ENCODE measurements around the gene PRDM9.

DNA sequence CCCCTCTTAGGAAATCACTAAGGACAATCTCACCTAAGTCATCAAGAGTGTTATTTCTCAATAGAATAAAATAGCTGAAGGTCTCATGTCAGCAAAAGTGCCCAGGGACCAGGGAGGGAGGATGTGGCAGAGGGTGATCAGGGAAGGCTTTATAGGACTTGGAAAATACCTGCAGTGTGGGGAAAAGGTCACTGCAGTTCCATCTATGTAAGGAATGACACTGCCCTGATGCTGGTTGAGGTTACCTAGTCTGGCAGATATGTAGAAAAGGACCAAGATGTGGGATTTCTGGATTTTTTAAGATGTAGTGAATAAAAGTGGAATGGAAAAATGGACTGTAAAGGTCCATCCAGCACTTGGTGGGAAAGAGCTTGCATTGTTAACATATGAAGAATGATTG, 18.3 kb downstream of the PRDM9 start:
- TF ChIP-seq, protein P1, sequence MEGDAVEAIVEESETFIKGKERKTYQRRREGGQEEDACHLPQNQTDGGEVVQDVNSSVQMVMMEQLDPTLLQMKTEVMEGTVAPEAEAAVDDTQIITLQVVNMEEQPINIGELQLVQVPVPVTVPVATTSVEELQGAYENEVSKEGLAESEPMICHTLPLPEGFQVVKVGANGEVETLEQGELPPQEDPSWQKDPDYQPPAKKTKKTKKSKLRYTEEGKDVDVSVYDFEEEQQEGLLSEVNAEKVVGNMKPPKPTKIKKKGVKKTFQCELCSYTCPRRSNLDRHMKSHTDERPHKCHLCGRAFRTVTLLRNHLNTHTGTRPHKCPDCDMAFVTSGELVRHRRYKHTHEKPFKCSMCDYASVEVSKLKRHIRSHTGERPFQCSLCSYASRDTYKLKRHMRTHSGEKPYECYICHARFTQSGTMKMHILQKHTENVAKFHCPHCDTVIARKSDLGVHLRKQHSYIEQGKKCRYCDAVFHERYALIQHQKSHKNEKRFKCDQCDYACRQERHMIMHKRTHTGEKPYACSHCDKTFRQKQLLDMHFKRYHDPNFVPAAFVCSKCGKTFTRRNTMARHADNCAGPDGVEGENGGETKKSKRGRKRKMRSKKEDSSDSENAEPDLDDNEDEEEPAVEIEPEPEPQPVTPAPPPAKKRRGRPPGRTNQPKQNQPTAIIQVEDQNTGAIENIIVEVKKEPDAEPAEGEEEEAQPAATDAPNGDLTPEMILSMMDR (IDR thresholded peaks at IDR 0.05): no peak
- TF ChIP-seq POLR2A (IDR thresholded peaks at IDR 0.05): no peak
